PC-3 (cell line): ENCODE data around the gene CD8A. TPM values are rescaled to one million over a fixed set of nuclear protein-coding genes. Genes with fewer than 3 reads are reported as not detected.
A peak's percentile ranks its signal among the peaks of the same experiment; 100 is the strongest.

Experiments used
- ATAC-seq: fragments of 200-7000 bp; cut with Tn5 transposase; 2 replicates; pipeline ENCODE4 v1.9.1; 2020; ENCODE audit warnings: mild to moderate bottlenecking, moderate library complexity
- BruUV-seq: library from RNA; stranded (reverse); fragments of 400-500 nt; replicated peaks from 2 replicates; lab custom pipeline; 2021; lab: Mats Ljungman, UMichigan
- CTCF ChIA-PET: fragments of 300-600 bp; sonication (Branson Sonifier 250); formaldehyde crosslinking; loops from one replicate; lab custom pipeline; 2022; ENCODE audit warnings: antibody characterized with exemption; lab: Charles Lee
- POLR2A ChIA-PET: fragments of 300-600 bp; sonication (Branson Sonifier 250); formaldehyde crosslinking; loops from one replicate; lab custom pipeline; 2022; ENCODE audit warnings: antibody characterized with exemption; ENCODE audit not compliant: unreplicated experiment; lab: Charles Lee
- DNase-seq: peaks from one replicate; pipeline ENCODE4 v3.0.0-alpha.2; 2015
- H2AFZ ChIP-seq: fragments of 300-600 bp; sonication (generic); 2 replicates; pipeline ENCODE4 v1.6.0; 2016; ENCODE audit warnings: antibody characterized with exemption, low read length
- H3F3A ChIP-seq: fragments of 300-600 bp; sonication (generic); one replicate; pipeline ENCODE4 v1.6.0; 2017; ENCODE audit warnings: antibody characterized with exemption, low read length, control low read depth, mild to moderate bottlenecking; ENCODE audit not compliant: unreplicated experiment
- H3K27ac ChIP-seq: fragments of 300-600 bp; sonication (generic); 2 replicates; pipeline ENCODE4 v1.5.1; 2016; ENCODE audit warnings: mild to moderate bottlenecking, low read length
- H3K27me3 ChIP-seq: fragments of 300-600 bp; sonication (generic); 2 replicates; pipeline ENCODE4 v1.6.1; 2016; ENCODE audit warnings: low read length, mixed read lengths
- H3K36me3 ChIP-seq: fragments of 300-600 bp; sonication (generic); 2 replicates; pipeline ENCODE4 v1.6.1; 2016; ENCODE audit warnings: low read depth, mixed run types, low read length, mixed read lengths
- H3K4me1 ChIP-seq: fragments of 300-600 bp; sonication (generic); 2 replicates; pipeline ENCODE4 v1.5.1; 2016; ENCODE audit warnings: low read length; ENCODE audit not compliant: insufficient read depth
- H3K4me2 ChIP-seq: fragments of 300-600 bp; sonication (generic); 2 replicates; pipeline ENCODE4 v1.6.0; 2016; ENCODE audit warnings: low read length
- H3K4me3 ChIP-seq: fragments of 300-600 bp; sonication (generic); 2 replicates; pipeline ENCODE4 v1.5.1; 2016; ENCODE audit warnings: mild to moderate bottlenecking, low read length, mixed read lengths
- H3K79me2 ChIP-seq: fragments of 300-600 bp; sonication (generic); 2 replicates; pipeline ENCODE4 v1.6.1; 2017; ENCODE audit warnings: low read length, mixed read lengths
- H3K9ac ChIP-seq: fragments of 300-600 bp; sonication (generic); 2 replicates; pipeline ENCODE4 v1.6.0; 2016; ENCODE audit warnings: mild to moderate bottlenecking, low read length
- H3K9me2 ChIP-seq: fragments of 300-600 bp; sonication (generic); replicated peaks from 2 replicates; pipeline ENCODE4 v1.6.1; 2016; ENCODE audit warnings: mixed run types, low read length, mixed read lengths
- H3K9me3 ChIP-seq: fragments of 300-600 bp; sonication (generic); 2 replicates; pipeline ENCODE4 v1.6.1; 2016; ENCODE audit warnings: low read length, mixed read lengths
- H4K20me1 ChIP-seq: fragments of 300-600 bp; sonication (generic); 2 replicates; pipeline ENCODE4 v1.6.1; 2016; ENCODE audit warnings: low read length, mixed read lengths
- CTCF ChIP-seq: fragments of 300-600 bp; sonication (generic); conservative IDR thresholded peaks from 2 replicates; pipeline ENCODE4 v1.5.1; 2017; ENCODE audit warnings: antibody characterized with exemption, low read depth, mild to moderate bottlenecking, low read length
- EZH2 ChIP-seq: fragments of 300-600 bp; sonication (generic); IDR thresholded peaks from one replicate; pipeline ENCODE4 v1.6.1; 2017; ENCODE audit warnings: antibody characterized with exemption, mild to moderate bottlenecking, low read length; ENCODE audit not compliant: unreplicated experiment
- EZH2phosphoT487 ChIP-seq: fragments of 300-600 bp; sonication (generic); IDR thresholded peaks from 2 replicates; pipeline ENCODE4 v1.6.1; 2018; ENCODE audit warnings: mild to moderate bottlenecking, antibody characterized with exemption, low read length, borderline replicate concordance
- intact Hi-C: fragments of 100-400 bp; cut with micrococcal nuclease; formaldehyde crosslinking; loops from 2 replicates; pipeline ENCODE4 v1.9.0; 2023
- total RNA-seq: library from RNA; depleted of rRNA; stranded (reverse); fragments of >200 nt; gene quantifications from 2 replicates; pipeline ENCODE4 v1.2.3, GENCODE V29; 2014

The CD8A gene
- total RNA-seq, 1 experiment from 2014 or later, result 0.18 TPM

- H3F3A ChIP-seq, result no peaks in the 10 kb centered on the region
- no TSS peak for BruUV-seq
- TF ChIP-seq CTCF (no peak), EZH2 (no peak), EZH2phosphoT487 (no peak)
- no peaks in the 10 kb centered on the region for H3K79me2 ChIP-seq
- intact Hi-C loops, result no loop called here
- no peaks in the 10 kb centered on the region for H3K27me3 ChIP-seq
- ATAC-seq, result no peak
- ChIA-PET CTCF (no interaction called here), POLR2A (interaction anchor here (0.6 kb wide), 1 partner anchor 87 kb away, joined by 13 read pairs; no protein-coding TSS in a partner anchor)
- peak overlapping the region; percentile 76 for H3K4me3 ChIP-seq
- peak overlapping the region; percentile 95 for H3K4me2 ChIP-seq
- peaks cover 11% of the 10 kb centered on the region for H3K4me1 ChIP-seq
- no peak overlapping the region for H3K27ac ChIP-seq
- no peaks in the 10 kb centered on the region for H3K9me3 ChIP-seq
- peak overlapping the region; percentile 98 for H2AFZ ChIP-seq
- H3K36me3 ChIP-seq, result no peaks in the 10 kb centered on the region
- H3K9ac ChIP-seq, result peak overlapping the region; percentile 66
- H4K20me1 ChIP-seq, result no peaks in the 10 kb centered on the region
- H3K9me2 ChIP-seq, result no peaks in the 10 kb centered on the region
- no peak for DNase-seq
These were observed 16.4 kb upstream of the CD8A start for GRCh38 chr2:86807133-86807467.

DNA sequence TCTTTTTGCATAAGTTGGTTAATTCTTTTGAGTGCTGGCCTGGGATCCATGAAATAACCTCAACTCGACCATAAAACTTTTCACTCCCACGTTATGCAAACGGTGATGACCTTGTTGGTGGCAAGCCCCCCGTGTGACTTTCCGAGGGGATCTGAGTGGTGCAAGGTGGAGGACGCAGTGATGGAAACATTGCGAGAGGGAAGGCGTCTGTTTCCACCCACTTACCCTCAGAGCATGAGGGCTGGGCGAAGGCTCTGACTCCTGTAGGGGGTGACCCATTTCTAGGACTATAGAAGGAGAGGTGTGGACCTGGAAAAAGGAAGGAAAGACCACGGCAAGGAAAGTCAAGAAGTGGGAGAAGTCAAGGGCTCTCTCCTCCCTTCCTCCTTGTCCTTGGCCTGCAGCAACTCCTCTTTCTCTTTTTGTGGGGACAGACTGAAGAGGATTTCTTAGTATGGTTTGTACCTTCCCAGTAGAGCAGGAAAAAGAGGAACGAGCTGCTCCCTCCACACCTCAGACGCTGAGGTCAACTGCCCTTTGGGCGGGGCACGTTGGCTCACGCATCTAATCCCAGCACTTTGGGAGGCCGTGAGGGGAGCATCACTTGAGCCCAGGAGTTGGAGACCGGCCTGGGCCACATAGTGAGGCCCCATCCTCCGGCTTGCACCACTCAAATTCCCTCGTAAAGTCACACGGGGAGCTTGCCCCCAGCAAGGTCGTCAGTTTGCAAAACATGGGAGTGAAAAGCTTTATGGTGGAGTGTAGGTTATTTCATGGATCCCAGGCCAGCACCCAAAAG, 15.5 kb upstream of the CD8A start:
- H3K9me3 ChIP-seq, result no peaks in the 10 kb centered on the region
- H3K27me3 ChIP-seq, result no peaks in the 10 kb centered on the region
- peaks cover 11% of the 10 kb centered on the region for H3K4me1 ChIP-seq
- CTCF ChIA-PET, result no interaction called here
- H3K9me2 ChIP-seq, result no peaks in the 10 kb centered on the region
- no peak overlapping the region for H3K4me3 ChIP-seq
- no peak overlapping the region for H3K27ac ChIP-seq
- H4K20me1 ChIP-seq, result no peaks in the 10 kb centered on the region
- no peaks in the 10 kb centered on the region for H3K79me2 ChIP-seq
- no peak overlapping the region for H3K4me2 ChIP-seq
- DNase-seq, result no peak
- H2AFZ ChIP-seq, result no peak overlapping the region
- intact Hi-C loops, result no loop called here
- no peak overlapping the region for H3K9ac ChIP-seq
- POLR2A ChIA-PET, result no interaction called here
- ATAC-seq, result no peak
- H3F3A ChIP-seq, result no peaks in the 10 kb centered on the region
- no TSS peak for BruUV-seq
- H3K36me3 ChIP-seq, result no peaks in the 10 kb centered on the region
- TF ChIP-seq CTCF (no peak), EZH2 (no peak), EZH2phosphoT487 (no peak)

DNA sequence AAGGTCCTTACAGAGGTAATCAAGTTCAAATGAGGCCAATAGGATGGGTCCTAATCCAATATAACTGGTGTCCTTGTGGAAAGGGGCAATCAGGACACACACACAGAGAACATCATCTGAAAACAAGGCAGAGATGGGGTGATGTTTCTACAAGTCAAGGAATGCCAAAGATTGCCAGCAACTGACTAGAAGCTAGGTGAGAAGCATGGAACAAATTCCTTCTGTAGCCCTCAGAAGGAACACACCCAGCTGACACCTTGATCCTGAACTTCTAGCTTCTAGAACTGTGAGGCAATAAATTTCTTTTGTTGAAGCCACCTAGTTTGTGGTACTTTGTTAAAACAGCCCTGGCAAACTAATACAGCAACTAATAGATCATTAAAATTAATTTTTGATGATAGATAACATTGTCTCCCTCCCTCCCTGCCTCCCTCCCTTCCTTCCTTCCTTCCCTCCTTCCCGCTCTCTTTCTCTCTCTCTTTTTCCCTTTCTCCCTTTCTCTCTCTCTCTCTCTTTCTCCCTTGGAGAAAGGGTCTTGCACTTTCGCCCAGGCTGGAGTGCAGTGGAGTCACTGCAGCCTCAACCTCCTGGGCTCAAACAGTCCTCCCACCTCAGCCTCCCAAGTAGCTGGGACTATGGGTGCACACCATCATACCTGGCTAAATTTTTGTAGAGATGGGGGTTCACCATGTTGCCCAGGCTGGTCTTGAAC, 10.3 kb upstream of the CD8A start:
- no peaks in the 10 kb centered on the region for H4K20me1 ChIP-seq
- no peaks in the 10 kb centered on the region for H3K4me1 ChIP-seq
- POLR2A ChIA-PET, result no interaction called here
- DNase-seq (no peak), ATAC-seq (no peak)
- H3F3A ChIP-seq, result no peaks in the 10 kb centered on the region
- peaks cover 14% of the 10 kb centered on the region for H3K9me3 ChIP-seq
- H3K4me2 ChIP-seq, result no peak overlapping the region
- H3K9me2 ChIP-seq, result no peaks in the 10 kb centered on the region
- no peak overlapping the region for H3K27ac ChIP-seq
- H3K9ac ChIP-seq, result no peak overlapping the region
- H3K79me2 ChIP-seq, result no peaks in the 10 kb centered on the region
- CTCF ChIA-PET, result no interaction called here
- no peak overlapping the region for H2AFZ ChIP-seq
- no TSS peak for BruUV-seq
- intact Hi-C loops, result no loop called here
- no peak overlapping the region for H3K4me3 ChIP-seq
- no peaks in the 10 kb centered on the region for H3K36me3 ChIP-seq
- TF ChIP-seq EZH2 (no peak), CTCF (no peak), EZH2phosphoT487 (no peak)
- H3K27me3 ChIP-seq, result no peaks in the 10 kb centered on the region
